SH-SY5Y (cell line): ENCODE data around the gene ENPP5.

Experiments used
- GATA2 ChIP-seq: IDR thresholded peaks from 2 replicates; pipeline ENCODE4 v1.6.1; 2011; ENCODE audit warnings: mild to moderate bottlenecking, low read depth, low read length
- GATA3 ChIP-seq: IDR thresholded peaks from 2 replicates; pipeline ENCODE4 v1.6.1; 2011; ENCODE audit warnings: low read depth, mild to moderate bottlenecking, low read length, moderate library complexity

DNA sequence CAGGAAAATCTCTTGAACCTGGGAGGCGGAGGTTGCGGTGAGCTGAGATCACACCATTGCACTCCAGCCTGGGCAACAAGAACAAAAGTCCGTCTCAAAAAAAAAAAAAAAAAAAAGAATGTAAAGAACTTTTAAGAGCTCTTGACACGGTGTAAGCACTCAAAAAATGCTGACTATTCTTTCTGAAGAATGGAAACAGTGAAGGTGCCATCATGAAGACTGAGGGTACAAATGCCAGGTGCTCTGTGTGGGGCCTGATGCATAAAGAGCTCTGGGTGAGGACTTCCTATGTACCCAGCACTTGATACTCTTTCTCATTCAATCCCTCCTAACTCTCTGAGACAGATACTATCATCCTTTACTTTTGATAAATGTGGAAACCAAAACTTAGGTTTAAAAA lies 45.0 kb upstream of the ENPP5 start:
- no peak for TF ChIP-seq GATA2
- TF ChIP-seq GATA3: no peak
